Subcutaneous adipose tissue (tissue), 4 donors: ENCODE data around the gene PEX26. TPM values are rescaled to one million over a fixed set of nuclear protein-coding genes. Genes with fewer than 3 reads are reported as not detected.

Experiments used
- CTCF ChIP-seq: fragments of 450-650 bp; IDR thresholded peaks from one replicate; pipeline ENCODE4 v1.5.1; 2016; ENCODE audit warnings: low read depth, mild to moderate bottlenecking, control low read depth, antibody characterized with exemption, moderate library complexity
- total RNA-seq, 4 donors: library from RNA; depleted of rRNA; stranded (reverse); fragments of >200 nt; gene quantifications; one replicate each; pipeline ENCODE4 v1.1.0, GENCODE V29; 2016

PEX26 gene
- total RNA-seq, 4 donors from 2014 or later: 17.5 to 29.0 (median 23.8) TPM

GRCh38 chr22:18115906-18116371 lies 38.1 kb downstream of the PEX26 start:
- TF ChIP-seq CTCF: no peak

- no peak for TF ChIP-seq CTCF
Measured at GRCh38 chr22:18116634-18117033, 38.8 kb downstream of the PEX26 start.

GRCh38 chr22:18118345-18118915 lies 40.6 kb downstream of the PEX26 start:
- TF ChIP-seq CTCF: no peak

- no peak for TF ChIP-seq CTCF
Measured at GRCh38 chr22:18119409-18120110, 41.8 kb downstream of the PEX26 start.

- no peak for TF ChIP-seq CTCF
Measured at GRCh38 chr22:18120857-18121256, 43.1 kb downstream of the PEX26 start.

- no peak for TF ChIP-seq CTCF
Measured at GRCh38 chr22:18121506-18121905, 43.7 kb downstream of the PEX26 start.

GRCh38 chr22:18121954-18122554 lies 44.3 kb downstream of the PEX26 start:
- no peak for TF ChIP-seq CTCF
